Transverse colon (tissue), 3 donors: Measurements from ENCODE around the gene TNFRSF25.

Experiments
- POLR2A ChIP-seq: fragments of 450-650 bp; IDR thresholded peaks from one replicate; pipeline ENCODE4 v1.6.1; 2016; ENCODE audit warnings: antibody characterized with exemption, mild to moderate bottlenecking, moderate library complexity
- TF ChIP-seq, protein P1 (sequence below), 5 experiments: fragments of 200-600 bp in 3 of 5; fragments of 450-650 bp in 2 of 5; sonication (generic) in 3 of 5; IDR thresholded peaks; 1 replicate in 2 of 5; 2 replicates in 3 of 5; pipeline ENCODE4 v1.5.1; 2016 to 2017; ENCODE audit warnings: antibody characterized with exemption in 5 of 5, inconsistent platforms in 3 of 5, mild to moderate bottlenecking in 2 of 5, moderate library complexity in 1 of 5

- TF ChIP-seq, protein P1, sequence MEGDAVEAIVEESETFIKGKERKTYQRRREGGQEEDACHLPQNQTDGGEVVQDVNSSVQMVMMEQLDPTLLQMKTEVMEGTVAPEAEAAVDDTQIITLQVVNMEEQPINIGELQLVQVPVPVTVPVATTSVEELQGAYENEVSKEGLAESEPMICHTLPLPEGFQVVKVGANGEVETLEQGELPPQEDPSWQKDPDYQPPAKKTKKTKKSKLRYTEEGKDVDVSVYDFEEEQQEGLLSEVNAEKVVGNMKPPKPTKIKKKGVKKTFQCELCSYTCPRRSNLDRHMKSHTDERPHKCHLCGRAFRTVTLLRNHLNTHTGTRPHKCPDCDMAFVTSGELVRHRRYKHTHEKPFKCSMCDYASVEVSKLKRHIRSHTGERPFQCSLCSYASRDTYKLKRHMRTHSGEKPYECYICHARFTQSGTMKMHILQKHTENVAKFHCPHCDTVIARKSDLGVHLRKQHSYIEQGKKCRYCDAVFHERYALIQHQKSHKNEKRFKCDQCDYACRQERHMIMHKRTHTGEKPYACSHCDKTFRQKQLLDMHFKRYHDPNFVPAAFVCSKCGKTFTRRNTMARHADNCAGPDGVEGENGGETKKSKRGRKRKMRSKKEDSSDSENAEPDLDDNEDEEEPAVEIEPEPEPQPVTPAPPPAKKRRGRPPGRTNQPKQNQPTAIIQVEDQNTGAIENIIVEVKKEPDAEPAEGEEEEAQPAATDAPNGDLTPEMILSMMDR (IDR thresholded peaks at IDR 0.05) = no peak
- no peak for TF ChIP-seq POLR2A
These were observed 39.5 kb downstream of the TNFRSF25 start for GRCh38 chr1:6426277-6426971.
